GM21825 (cell line): ENCODE data around the gene MTTP.
A peak's percentile ranks its signal among the peaks of the same experiment; 100 is the strongest.
"Not testable (repeated sequence)": the region's sequence is repeated elsewhere in the genome, so short reads cannot be mapped to it uniquely, and the experiment has no call there.

Source experiments
- ATAC-seq: cut with Tn5 transposase; IDR thresholded peaks from one replicate; pipeline ENCODE4 v1.9.1; 2021; ENCODE audit warnings: mild to moderate bottlenecking, moderate library complexity; ENCODE audit not compliant: unreplicated experiment

Gene MTTP

DNA sequence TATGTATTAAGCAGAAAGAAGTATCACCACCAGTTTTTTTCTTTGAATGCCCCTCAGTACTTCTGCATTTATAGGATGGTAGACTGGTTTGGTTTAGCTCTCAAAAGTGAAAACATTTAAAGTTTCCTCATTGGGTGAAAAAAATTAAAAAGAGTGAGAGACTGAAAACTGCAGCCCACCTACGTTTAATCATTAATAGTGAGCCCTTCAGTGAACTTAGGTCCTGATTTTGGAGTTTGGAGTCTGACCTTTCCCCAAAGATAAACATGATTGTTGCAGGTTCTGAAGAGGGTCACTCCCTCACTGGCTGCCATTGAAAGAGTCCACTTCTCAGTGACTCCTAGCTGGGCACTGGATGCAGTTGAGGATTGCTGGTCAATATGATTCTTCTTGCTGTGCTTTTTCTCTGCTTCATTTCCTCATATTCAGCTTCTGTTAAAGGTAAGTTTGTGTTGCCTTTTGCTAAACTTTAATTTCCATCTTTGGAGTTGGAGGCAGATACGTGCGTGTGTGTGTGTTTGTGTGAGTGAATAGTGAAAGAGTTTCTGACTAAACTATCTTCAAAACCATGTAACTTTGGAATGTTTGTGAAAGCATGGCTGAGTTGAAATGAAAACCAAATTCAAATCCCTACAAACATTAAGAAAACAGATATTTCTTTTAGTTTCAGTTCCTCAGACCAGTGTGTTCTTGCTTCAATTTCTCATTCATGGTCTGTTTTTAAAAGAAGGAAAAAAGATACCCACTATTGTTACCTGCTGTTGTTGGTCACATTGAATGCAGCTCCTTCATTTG, at the start of gene MTTP:
MTTP (plus strand) TSS at position 295 of the 795 bp plus-strand sequence; CDS start at position 381, 86 bp downstream.
- ATAC-seq: peak; percentile 87

- no peak for ATAC-seq
Observed at GRCh38 chr4:99529228-99529627, 45.4 kb upstream of the MTTP start.

DNA sequence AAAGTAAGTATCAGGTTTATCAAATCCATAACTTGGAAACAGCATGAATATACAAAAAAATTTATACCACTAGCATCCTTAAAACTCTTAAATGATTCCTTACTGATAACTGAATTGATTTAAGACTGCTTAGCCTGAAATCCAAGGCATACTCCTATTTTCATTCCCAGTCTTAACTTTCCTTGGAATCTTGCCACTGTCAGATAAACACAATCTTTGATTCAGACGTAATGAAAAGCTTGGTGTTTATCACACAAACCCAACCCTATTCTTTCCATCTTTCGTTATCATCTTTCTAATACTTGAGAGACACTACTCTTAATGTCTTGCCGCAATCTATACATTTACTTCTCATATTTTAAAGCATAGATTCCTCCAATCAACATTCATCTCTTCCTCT, 44.7 kb upstream of the MTTP start:
- ATAC-seq: no peak

DNA sequence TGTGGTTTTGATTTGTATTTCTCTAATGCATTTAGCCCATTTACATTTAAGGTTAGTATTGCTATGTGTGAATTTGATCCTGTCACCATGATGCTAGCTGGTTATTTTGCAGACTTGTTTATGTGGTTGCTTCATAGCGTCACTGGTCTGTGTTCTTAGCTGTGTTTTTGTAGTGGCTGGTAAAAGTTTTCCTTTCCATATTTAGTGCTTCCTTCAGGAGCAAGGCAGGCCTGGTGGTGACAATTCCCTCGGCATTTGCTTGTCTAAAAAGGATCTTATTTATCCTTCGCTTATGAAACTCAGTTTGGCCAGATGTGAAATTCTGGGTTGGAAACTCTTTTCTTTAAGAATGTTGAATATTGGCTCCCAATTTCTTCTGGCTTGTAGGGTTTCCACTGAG, 39.9 kb upstream of the MTTP start:
- not testable (repeated sequence) for ATAC-seq

- no peak for ATAC-seq
Observed at GRCh38 chr4:99536271-99536670, 38.4 kb upstream of the MTTP start.

GRCh38 chr4:99536848-99537247, 37.8 kb upstream of the MTTP start:
- no peak for ATAC-seq

DNA sequence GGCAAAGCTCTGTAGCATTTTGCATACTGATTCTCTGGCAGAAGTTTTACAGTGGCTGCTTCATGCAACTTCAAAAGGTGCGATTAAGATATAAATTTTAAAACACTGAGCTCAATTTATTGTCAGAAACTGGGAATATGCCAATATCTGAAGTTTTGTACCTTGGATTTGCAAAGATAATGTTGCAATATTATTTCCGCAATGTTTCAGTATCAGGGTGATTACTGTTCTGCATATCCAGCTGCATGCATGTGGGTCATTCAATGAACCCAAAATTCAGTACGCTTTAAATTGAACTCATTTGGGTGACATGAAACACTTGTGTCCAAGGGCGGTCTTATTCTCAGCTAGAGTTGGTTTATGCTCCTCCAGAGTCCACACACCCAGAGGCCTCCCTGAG, 37.0 kb upstream of the MTTP start:
- ATAC-seq: no peak

GRCh38 chr4:99540277-99540939, 34.2 kb upstream of the MTTP start:
- no peak for ATAC-seq

DNA sequence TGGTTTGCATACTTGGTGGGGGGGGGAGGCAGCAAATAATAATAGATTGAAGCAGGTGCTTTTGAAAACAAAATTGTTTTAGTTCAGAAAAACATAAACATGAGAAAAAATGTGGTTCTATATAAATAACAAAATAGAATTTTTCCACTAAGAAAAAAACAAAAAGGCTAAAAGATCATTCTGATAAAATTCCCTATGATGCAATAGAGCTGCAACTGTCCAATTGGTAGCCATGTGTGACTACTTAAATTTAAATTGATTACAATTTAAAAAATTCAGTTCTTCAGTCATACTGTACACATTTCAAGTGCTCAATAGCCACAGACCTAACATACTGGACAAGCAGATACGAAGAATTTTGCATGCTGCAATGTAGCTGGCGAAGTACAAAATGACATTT, 21.8 kb upstream of the MTTP start:
- ATAC-seq: no peak

GRCh38 chr4:99563310-99564186, 11.1 kb upstream of the MTTP start, which contains the start of gene TRMT10A:
TRMT10A (minus strand) TSS chr4:99564039; CDS start chr4:99559338, 4,701 bp downstream.
- ATAC-seq: peak; percentile 95

DNA sequence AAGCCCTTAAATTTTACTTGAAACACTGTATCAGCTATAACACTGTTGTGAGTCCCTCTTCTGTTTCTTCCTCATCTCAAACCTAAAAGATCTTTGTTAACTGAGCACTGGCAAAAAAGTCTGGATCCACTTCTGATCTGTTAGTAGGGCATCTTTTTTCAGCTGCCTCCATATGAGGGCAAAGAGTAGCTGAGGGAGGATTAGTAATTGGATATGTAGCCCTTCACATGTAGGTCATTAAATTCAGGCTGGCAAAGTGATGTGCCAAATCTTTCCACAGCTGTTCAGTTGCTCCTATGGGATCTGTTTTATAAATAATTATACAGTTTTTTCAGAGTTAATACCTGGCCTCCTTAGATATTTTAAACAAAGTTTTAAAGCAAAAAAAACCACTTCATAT, 9.7 kb upstream of the MTTP start:
- no peak for ATAC-seq

- ATAC-seq: no peak
Observed at GRCh38 chr4:99571883-99572282, 2.7 kb upstream of the MTTP start.

DNA sequence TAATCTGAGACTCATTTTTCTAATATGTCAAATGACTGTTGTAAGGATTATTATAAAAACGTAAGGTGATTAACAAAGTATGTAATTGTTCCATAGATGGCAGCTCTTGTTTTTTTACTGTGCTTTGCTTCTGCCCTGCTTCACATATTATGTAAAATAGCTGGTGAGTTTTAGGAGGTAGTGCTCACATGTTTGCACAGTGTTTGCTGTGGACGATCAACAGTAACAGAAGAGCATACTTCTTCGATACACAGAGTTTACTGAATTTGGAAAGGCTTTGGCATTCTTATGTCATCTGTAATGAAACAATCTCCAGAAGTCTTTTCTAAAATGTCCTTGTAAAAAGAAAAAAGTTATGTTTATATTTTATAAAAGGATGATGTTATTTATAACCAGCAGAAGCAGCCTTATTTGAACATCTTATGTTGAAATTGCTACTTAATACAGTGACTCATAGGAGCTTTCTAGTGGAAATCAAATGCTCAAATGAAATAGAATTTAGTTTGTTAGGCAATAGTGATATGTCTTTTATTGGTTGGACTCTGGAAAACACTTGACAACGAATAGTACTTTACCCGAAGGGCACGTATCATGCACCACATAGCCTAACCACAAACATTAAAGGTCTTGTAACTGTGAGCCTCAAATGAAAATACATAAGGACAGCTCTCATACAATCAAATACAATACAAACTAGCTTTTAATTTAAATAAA, 1.9 kb upstream of the MTTP start:
- ATAC-seq: no peak

DNA sequence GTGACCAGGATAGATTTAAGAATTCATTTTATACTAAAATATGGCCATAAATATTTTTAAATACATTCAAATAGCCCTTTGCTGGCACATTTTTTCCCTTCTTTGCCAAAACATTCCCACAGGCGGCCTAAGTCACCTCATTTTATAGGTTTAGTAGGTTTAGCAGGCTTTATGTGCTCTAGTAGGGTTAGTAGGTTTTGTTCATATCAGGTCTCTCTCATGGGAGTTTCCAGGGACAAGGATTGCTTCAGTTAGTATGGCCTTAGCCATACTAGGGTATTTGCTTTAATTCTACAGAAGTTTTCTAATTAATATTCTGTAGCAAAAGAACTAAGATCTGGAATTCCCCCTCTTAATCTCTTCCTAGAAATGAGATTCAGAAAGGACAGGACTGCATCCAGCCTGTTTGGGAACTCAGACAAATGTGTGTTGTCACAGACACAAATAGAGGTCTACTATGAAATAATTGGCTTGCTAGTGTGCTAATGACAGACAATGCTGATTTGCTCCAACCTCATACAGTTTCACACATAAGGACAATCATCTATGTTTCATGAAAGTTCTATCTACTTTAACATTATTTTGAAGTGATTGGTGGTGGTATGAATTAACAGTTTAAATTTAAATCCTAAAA, 772 bp upstream of the MTTP start:
- ATAC-seq: no peak

GRCh38 chr4:99578714-99579113, 4.1 kb downstream of the MTTP start:
- ATAC-seq: no peak

DNA sequence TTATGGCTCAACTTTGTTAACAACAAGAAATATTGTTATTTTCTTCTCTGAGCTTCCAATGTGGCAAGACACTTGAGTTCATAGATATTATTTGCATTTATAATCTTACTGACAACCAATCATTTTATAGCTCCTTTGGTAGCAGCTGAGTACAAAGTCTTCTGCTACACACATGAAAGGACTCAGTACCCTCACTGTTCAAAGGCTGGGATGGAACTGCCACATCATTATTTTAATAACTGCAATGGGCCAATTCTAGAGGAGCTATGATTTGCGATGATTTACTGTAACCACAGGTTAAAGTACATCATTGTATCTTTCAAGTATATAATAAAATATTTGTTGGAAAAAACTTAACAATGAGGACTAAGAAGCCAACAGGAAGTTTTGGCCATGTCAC, 10.9 kb downstream of the MTTP start:
- ATAC-seq: no peak

DNA sequence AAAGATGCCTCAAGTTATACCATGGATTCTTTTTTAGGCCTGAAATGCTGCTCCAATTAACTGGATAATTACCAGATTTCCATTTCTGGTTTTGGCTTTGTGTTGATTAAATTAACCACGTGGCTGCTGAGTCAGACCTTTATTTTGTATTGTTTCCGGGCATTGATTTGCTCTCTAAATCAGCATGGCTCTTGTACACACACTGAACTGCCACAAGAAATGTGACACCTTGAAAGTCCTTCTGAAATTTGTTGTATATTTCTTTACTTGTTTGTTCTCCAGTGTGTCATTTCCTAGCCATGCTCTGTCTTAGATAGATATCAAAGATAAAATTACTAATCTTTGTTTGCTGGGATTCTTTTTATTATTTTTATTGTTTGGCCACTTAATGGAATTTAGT, 11.7 kb downstream of the MTTP start:
- ATAC-seq: no peak

DNA sequence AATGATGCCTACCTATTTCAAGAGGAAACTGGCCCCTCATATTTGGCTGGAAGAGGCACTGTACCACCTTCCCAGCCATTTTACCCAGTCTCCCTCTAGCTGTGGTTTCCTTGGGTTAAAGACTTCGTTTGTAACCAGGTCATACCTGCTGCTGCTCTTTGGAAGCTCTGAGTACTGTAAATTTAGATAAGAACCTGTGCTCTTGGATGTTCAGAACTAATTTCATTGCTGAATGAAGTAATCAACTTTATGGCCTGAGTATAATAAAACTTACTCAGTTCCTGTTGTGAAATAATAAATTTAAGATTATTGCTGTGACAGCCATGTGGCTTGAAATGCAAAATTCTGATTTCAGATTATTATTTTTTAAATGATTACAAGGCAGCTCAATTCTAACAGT, 12.2 kb downstream of the MTTP start:
- ATAC-seq: no peak

DNA sequence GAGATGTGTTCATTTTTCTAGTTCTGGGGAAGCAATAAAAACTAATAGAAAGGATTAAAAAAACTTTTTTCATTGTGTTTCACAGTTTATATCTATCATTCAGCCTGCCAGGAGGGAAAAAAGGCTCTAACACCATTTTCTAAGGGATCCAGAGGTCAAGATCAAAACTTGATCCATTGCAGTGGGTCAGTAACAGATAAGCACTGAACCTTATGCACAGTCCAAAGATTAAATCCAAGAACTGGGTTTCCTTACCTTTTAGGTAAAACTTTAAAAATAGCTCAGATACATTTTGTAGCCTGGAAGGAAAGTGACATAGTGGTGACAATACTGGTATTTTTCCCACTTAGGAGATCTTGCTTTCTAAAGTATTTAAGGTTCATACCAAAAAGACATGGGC, 12.7 kb downstream of the MTTP start:
- ATAC-seq: no peak

- no peak for ATAC-seq
Observed at GRCh38 chr4:99587803-99588202, 13.2 kb downstream of the MTTP start.
